HG02885 (cell line): ENCODE results near the gene KCNJ18.
"Not testable (repeated sequence)": the region's sequence is repeated elsewhere in the genome, so short reads cannot be mapped to it uniquely, and the experiment has no call there.

Source experiments
- ATAC-seq: cut with Tn5 transposase; IDR thresholded peaks from one replicate; pipeline ENCODE4 v1.9.1; 2021; ENCODE audit warnings: mild to moderate bottlenecking; ENCODE audit not compliant: unreplicated experiment, poor library complexity

KCNJ18 gene

GRCh38 chr17:21719511-21720226, 27.3 kb downstream of the KCNJ18 start:
- ATAC-seq, result not testable (repeated sequence)

GRCh38 chr17:21720566-21720965, 28.2 kb downstream of the KCNJ18 start:
- ATAC-seq, result not testable (repeated sequence)

DNA sequence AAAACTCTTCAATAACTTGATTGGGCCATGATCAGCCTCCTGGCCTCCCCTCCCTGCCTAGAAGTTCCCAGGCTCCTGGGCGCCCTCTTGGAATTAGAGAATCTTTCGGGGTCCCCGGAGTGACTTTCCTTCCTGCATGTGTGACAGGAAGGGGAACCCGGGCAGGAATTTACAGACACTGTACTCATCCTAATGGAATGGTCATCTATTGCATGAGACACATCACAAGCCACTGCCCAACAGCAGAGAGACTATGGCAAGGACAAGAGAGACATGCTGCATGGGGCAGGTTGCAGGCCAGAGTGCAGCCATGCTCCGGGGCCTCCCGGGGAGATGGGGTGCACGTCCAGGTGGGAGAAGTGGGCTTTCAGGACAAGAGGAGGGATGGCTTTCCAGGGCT, 29.9 kb downstream of the KCNJ18 start:
- ATAC-seq, result not testable (repeated sequence)

GRCh38 chr17:21724216-21725006, 32.1 kb downstream of the KCNJ18 start:
- ATAC-seq, result not testable (repeated sequence)

DNA sequence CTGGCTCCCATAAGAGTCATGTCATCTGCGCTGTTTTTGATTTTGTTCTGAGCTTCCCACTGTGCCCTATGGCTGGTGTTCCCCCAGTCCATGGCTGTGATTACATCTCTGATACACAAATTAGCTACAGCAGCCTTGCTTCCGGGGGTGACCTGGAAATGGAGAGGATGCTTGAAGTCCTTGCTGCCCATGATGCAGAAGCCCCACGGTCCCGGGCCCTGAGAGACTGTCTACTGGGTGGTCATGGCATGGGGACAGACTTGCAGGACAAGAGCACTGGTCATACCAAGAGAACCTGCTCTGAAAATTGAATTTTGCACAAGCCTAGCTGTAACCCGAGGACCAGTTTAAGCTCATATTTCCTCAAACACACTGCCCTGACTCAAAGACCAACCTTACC, 38.8 kb downstream of the KCNJ18 start:
- ATAC-seq, result not testable (repeated sequence)

GRCh38 chr17:21733931-21734330, 41.6 kb downstream of the KCNJ18 start:
- not testable (repeated sequence) for ATAC-seq

- not testable (repeated sequence) for ATAC-seq
These were observed 43.5 kb downstream of the KCNJ18 start for GRCh38 chr17:21735814-21736213.

GRCh38 chr17:21737015-21737580, 44.8 kb downstream of the KCNJ18 start:
- not testable (repeated sequence) for ATAC-seq

GRCh38 chr17:21738241-21738640, 45.9 kb downstream of the KCNJ18 start:
- ATAC-seq, result not testable (repeated sequence)

DNA sequence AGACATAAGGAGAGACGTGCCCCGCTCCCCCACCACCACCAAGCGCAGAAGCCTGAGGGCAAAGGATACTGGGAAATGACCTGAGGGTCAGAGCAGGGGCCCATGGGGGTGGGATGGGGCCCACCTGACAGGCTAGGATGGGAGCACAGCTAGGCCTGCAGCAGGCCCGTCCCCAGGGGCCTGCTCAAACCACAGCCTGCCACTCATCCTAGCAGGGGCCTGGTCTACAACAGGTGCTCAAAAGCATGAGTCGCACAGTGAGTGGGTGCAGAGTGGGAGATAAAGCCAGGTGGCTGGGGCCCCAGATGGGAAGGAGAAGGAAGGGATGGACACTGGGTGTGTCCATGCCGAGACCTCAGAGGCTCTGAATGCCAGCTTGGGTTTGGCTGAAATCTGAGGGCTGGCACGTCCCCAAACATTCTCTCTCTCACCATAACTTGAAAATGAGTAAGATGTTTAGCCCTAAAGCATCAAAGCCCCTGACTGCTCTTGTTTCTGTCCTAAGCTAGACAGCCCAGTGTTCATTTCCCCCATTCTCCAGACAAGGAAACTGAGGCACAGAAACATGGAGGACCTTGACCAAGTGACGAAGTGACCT, 46.7 kb downstream of the KCNJ18 start:
- not testable (repeated sequence) for ATAC-seq

- ATAC-seq, result not testable (repeated sequence)
These were observed 47.2 kb downstream of the KCNJ18 start for GRCh38 chr17:21739485-21739884.

DNA sequence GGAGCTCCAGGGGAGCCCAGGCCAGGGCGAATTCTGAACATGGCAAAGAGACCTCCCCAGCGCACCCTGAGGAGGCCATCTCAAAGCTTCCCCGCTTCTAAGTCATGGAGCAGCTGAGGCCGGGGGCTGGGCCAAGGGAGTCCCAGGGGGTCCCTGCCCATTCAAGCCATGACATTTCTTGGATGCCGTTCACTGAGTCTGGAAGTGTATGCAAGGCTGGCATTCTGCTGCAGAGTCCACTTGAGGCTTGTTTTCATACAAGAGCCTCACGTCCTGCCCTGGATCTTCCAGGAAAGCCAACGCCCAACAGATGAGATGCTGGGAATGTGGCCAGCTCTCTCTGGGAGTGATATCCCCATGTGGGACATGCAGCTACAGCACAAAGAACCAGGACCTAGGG, 48.5 kb downstream of the KCNJ18 start:
- ATAC-seq, result not testable (repeated sequence)

DNA sequence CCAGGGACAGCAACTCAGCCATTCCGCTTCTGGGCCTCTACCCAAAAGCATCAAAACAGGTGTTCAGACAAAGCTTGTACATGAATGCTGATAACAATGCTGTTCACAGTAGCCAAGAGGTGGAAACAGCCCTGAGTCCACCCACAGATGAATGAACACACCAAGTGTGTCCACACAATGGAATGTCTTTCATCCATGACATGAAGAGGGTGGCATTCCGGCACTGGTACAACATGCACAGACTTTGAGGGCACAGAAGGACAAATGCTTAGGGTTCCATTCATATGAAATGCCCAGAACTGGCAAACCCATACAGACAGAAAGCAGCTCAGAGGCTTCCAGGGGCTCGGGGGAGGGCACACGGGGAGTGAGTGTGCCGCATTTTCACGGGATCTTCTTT, 49.2 kb downstream of the KCNJ18 start:
- not testable (repeated sequence) for ATAC-seq

DNA sequence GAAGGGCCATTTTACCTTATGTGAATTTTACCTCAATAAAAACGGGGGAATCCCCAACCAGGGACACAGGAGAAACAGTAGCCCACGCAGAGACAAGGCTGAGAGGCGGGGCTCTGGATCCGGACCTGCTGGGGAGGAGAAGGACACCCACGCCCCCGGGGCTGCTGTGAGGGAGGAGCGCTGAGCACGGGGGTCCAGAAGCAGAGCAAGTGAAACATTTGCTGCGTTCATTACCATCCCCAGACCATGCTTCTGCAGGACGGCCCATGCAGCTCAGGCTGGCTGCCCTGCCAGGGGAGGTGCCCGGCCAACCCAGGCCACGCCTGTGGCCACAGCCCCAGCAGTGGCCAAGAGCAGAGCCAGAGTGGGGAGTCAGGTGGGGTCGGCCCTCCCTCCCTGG, 50.0 kb downstream of the KCNJ18 start:
- no peak for ATAC-seq

- ATAC-seq, result not testable (repeated sequence)
These were observed 51.8 kb downstream of the KCNJ18 start for GRCh38 chr17:21744151-21744550.

DNA sequence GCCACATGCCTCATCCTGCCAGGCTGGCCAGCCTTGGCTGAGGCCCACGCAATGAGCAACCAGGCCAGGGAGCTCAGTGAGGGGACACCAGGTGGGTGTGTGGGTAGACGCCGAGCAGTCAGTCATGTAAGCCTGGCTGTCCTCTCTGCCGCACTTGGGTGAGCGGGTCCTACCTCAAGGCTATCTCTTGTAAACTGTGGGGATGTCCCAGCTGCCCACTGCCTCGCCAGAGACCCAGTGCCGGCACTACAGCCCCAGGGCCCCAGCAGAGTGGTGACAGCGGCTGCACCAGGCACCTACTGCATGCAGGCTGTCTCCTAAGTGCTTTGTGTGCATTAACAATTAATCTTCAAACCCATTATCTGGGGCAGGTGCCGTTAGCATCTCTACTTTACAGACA, 52.3 kb downstream of the KCNJ18 start:
- ATAC-seq, result not testable (repeated sequence)

DNA sequence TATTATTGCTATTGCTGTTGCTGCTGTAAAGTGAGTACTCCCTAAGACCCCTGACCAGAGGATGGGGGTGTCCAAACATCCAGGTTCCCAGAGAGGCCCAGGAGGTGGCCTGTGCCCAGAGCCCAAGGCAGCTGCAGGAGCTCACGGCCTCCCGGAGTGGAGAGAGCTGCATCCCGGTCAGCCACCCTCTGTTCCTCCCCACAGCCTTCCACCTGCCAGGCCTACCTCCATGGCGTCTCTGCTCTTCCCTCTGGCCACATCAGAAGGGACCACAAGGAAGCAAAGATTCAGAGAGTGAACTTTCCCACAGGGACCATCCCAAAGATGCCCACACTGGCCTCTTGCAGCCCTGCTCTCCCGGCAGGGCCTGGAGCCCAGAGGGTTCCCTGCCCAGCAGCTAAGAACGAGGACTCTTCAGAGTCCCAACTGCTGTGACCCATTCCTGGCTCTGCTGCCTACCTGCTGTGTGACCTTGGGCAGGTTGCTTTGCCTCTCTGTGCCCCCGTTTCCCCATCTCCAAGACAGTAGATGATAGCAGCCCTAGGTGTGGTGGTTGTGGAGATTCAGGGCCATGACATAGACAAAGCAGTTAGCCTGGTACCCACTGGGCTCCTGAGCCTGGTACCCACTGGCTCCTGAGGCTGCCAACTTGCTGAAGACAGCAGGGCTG, 53.2 kb downstream of the KCNJ18 start:
- ATAC-seq, result not testable (repeated sequence)

GRCh38 chr17:21746415-21746814, 54.1 kb downstream of the KCNJ18 start:
- not testable (repeated sequence) for ATAC-seq

DNA sequence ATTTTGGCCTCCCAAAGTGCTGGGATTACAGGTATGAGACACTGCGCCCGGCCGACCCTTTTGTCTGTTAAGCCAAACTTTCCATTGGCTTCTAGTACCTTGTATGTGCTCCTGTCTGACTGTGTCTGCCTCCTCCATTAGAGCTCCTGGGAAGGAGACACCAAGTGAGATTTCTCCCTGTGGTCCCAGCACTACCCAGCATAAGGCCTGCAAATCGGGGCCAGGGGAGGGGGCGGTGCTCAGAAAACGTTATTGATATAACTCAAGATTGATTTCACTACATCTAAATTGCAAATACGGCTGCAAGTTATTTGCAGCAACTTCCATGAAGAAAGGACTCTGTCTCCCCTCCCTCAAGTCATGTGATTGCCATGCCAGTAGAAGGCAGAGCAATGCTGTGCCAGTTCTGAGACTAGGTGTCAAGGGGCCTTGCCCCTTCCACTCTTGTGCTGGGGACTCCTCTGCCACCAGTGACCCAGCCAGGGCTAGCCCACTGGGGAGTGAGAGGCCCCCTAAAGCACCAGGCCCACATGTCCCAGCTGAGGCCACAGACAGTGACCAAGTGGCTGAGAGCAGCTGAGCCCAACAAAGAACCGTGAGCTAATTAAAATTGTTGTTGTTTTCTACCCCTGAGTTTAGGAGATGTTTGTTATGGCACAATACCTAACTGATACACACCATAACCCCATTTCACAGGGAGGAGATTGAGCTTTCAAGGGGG, 55.0 kb downstream of the KCNJ18 start:
- not testable (repeated sequence) for ATAC-seq

GRCh38 chr17:21748686-21749085, 56.4 kb downstream of the KCNJ18 start:
- not testable (repeated sequence) for ATAC-seq
